Right forelimb (tissue), 1 donor: ENCODE results near the gene DXO.
"Not testable (repeated sequence)": the region's sequence is repeated elsewhere in the genome, so short reads cannot be mapped to it uniquely, and the experiment has no call there.

Source experiments
- DNase-seq: peaks from one replicate; pipeline ENCODE4 v3.0.0-alpha.2; 2018

Gene DXO

DNA sequence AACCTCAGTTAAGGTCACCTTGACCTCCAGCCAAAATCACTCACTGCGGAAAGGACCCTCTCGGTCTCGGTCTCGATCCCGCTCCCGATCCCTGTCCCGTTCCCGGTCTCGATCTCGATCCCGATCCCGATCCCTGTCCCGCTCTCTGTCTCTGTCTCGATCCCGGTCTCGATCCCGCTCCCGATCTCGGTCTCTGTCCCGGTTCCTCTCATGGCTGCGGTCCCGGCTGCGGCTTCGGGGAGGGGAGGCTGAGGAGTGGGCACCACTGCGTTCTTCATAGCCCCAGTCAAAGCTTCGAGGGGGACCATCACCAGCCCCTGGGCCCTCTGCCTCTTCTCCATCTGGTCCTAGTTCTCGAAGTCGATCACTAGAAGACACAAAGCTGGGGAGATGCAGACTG, 17.4 kb downstream of the DXO start:
- no peak for DNase-seq

DNA sequence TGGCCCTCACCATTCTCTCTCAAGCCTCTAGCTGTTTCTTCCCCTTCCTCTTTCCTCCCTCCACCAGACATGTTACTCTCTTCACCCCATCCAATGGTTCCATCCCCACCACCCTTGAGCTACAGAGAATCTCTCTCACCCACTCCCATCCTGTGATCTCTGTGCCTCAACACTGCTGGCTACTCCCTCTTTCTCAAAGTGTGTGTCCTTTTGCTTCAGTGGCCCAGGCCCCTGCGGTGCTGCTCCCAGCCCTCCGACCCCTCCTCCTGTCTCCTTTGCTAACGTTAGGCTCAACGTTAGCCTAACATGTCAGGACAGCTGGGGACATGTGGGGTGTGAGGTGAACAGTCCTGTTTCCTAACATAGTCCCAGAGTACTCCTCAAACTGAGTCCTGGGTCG, 19.0 kb downstream of the DXO start:
- DNase-seq: no peak

DNA sequence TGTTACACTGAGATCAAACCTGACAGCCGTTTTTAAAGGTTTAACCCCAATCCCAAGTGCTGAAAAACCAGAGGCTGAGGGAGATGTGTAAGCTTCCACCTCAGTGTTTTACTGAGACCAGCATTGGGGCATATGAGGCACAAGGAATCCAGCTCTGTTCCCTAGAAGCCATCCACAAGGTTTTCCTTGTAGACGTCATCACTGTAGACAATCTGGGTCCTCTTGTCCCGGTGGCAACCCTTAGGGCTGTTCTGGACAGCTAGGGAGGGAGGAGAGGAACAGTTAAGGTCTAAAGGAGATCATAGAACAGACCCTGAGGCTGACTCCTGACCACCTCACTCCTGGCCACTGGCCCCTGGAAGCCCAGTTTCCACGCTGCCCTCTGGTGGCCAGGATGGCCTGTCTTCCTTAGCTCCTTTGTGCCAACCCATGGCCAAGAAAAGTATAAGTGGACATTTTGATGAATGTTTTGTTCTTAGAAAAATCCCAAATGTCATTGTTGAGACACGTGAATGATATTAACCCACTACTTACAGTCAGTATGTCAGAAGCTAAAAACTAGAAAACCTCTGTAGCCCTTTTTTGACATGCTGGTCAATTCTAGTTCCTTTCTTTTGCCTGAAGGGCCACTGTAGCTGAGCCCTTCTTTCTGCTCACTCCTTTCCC, 19.7 kb downstream of the DXO start:
- DNase-seq: no peak

GRCh38 chr6:31949926-31950548, 21.9 kb downstream of the DXO start:
- DNase-seq: no peak

DNA sequence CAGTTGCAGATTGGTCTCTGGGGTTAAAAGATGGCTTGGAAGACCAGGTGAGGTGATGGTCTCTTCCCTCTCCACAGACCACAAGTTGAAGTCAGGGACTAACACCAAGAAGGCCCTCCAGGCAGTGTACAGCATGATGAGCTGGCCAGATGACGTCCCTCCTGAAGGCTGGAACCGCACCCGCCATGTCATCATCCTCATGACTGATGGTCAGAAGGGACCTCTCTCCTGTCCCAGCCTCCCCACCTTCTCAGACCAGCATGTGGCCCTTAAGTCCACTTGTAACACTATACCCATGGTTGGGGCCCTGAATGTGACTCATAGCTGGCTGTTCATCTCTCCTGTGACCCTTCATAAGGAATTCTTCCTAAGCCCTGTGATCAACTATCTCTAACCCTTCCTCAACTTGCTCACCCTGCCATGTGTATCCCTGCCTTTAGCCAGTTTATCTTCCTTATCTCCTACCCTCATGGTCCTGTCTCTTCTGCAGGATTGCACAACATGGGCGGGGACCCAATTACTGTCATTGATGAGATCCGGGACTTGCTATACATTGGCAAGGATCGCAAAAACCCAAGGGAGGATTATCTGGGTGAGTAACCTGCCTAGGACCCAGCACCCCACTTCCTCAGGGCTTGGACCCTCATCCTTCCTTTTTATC, 23.1 kb downstream of the DXO start:
- DNase-seq: no peak

GRCh38 chr6:31948306-31948705, 23.6 kb downstream of the DXO start:
- no peak for DNase-seq

DNA sequence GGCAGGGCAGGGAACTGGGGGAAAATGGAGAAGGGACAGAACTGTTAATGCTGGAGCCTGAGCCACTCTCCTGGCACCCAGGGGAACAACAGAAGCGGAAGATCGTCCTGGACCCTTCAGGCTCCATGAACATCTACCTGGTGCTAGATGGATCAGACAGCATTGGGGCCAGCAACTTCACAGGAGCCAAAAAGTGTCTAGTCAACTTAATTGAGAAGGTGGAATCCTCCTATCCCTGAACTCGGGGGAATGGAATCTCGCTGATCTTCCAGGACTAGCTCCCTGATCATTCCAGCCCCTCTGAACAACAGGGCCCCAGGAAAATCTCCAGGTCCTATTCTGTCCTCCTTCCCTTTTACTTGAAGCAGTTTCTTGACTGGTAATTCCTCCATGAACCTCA, 24.1 kb downstream of the DXO start:
- DNase-seq: no peak

DNA sequence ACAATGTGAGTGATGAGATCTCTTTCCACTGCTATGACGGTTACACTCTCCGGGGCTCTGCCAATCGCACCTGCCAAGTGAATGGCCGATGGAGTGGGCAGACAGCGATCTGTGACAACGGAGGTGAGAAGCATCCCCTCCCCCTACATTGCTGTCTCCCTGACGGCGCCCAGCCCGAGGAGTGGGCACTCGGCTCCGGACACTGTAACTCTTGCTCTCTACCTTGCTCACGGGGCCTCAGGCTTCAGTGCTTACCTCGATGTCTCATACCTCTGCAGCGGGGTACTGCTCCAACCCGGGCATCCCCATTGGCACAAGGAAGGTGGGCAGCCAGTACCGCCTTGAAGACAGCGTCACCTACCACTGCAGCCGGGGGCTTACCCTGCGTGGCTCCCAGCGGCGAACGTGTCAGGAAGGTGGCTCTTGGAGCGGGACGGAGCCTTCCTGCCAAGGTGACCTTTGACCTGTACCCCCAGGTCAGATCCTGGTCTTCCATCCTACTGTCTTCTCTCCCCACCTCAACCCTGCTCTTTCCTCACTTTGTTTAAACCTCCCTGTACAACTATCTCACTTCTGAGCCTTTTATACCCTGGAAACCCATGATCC, 24.8 kb downstream of the DXO start:
- no peak for DNase-seq

DNA sequence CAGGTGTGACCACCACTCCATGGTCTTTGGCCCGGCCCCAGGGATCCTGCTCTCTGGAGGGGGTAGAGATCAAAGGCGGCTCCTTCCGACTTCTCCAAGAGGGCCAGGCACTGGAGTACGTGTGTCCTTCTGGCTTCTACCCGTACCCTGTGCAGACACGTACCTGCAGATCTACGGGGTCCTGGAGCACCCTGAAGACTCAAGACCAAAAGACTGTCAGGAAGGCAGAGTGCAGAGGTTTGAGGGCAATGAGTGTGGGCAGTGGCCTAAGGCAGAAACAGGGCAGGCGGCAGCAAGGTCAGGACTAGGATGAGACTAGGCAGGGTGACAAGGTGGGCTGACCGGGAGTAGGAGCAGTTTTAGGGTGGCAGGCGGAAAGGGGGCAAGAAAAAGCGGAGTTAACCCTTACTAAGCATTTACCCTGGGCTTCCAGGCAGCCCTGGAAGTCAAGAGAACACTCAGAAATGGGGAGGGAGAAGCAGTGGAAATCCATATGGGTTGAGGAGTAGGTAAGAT, 25.5 kb downstream of the DXO start:
- DNase-seq: no peak

DNA sequence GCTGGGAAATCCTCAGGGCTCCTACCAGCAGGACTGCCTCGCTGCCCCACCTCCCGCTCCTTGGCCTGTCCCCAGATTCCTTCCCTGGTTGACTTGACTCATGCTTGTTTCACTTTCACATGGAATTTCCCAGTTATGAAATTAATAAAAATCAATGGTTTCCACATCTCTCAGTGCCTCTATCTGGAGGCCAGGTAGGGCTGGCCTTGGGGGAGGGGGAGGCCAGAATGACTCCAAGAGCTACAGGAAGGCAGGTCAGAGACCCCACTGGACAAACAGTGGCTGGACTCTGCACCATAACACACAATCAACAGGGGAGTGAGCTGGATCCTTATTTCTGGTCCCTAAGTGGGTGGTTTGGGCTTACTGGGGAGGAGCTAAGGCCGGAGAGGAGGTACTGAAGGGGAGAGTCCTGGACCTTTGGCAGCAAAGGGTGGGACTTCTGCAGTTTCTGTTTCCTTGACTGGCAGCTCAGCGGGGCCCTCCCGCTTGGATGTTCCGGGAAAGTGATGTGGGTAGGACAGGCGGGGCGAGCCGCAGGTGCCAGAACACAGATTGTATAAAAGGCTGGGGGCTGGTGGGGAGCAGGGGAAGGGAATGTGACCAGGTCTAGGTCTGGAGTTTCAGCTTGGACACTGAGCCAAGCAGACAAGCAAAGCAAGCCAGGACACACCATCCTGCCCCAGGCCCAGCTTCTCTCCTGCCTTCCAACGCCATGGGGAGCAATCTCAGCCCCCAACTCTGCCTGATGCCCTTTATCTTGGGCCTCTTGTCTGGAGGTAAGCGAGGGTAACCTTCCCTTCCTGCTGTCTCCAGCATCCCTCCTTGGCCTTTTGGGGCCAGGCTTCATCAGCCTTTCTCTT, 26.2 kb downstream of the DXO start, which contains the start of gene CFB:
CFB (plus strand) TSS at position 589 of the 863 bp plus-strand sequence; CDS start at position 716, 127 bp downstream.
- DNase-seq: peak; percentile 60

GRCh38 chr6:31945154-31945506, 26.8 kb downstream of the DXO start:
- no peak for DNase-seq

DNA sequence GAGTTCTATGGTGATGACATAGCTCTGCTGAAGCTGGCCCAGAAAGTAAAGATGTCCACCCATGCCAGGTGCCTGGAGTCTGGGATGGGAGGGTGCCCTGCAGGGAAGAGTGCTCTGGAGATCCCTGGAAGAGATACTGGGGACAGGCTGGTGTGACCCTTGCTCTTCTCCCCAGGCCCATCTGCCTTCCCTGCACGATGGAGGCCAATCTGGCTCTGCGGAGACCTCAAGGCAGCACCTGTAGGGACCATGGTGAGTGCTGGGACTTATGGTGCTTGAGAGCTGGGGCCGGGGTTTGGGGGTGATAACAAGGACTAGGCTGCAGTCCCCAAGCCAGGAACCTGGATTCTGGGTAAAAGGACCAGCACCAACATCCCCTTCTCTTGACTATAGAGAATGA, 28.2 kb downstream of the DXO start:
- no peak for DNase-seq

DNA sequence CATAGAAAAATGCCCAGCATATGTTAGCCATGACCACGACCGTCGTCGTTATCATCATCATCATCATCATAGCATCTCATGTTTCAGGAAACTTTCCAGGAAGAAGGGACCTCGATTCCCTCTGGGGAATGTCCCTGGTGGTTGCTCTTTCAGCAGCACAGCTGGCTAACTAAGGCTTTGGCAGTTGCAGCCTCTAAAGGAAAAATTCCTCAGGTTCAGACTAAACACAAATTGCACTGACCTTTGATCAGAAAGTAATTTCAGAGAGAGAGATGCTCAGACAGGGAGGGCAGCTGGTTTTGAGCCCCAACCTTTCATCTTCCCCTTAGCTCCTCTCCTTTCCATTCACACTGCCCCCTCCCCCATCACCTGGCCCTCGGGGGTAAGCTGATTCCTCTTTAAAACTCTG, 31.7 kb downstream of the DXO start:
- DNase-seq: no peak

DNA sequence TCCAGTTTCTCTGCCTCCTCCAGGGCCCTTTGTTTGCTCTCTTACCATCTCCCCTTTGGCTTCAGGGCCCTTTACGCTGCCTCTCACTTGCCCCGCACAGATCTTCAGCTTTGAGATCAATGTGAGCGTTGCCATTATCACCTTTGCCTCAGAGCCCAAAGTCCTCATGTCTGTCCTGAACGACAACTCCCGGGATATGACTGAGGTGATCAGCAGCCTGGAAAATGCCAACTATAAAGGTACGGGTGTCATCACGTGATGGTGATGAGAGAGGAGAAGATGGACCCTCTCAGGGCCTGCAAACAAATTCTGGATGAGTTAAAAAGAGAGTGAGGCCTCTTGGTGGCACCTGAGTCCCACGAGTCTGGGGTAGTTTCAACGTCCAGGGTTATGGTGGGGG, 36.1 kb downstream of the DXO start:
- DNase-seq: no peak

GRCh38 chr6:31935021-31935420, 36.9 kb downstream of the DXO start:
- no peak for DNase-seq

GRCh38 chr6:31933537-31933936, 38.4 kb downstream of the DXO start:
- DNase-seq: no peak

DNA sequence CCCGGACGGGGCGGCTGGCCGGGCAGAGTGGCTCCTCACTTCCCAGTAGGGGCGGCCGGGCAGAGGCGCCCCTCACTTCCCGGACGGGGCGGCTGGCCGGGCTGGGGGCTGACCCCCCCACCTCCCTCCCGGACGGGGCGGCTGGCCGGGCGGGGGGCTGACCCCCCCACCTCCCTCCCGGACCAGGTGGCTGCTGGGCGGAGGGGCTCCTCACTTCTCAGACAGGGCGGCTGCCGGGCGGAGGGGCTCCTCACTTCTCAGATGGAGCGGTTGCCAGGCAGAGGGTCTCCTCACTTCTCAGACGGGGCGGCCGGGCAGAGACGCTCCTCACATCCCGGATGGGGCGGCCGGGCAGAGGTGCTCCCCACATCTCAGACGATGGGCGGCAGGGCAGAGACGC, 39.8 kb downstream of the DXO start:
- DNase-seq: not testable (repeated sequence)

DNA sequence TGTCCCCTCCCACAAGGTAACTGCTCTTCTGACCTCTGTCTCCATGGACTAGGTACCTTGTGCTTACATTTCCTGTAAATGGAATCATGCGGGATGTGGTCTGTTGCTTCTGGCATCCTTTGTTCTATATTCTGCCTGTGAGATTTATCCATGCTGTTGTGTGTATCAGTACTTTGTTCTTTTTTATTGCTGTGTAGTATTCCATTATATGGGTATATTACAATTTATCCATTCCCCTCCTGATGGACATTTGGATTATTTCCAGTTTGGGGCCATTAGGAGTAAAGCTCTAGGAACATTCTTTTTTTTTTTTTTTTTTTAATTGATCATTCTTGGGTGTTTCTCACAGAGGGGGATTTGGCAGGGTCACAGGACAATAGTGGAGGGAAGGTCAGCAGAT, 41.0 kb downstream of the DXO start:
- DNase-seq: no peak

- no peak for DNase-seq
Observed at GRCh38 chr6:31928672-31928939, 43.3 kb downstream of the DXO start.

GRCh38 chr6:31927863-31928671, 43.9 kb downstream of the DXO start:
- DNase-seq: no peak

GRCh38 chr6:31927242-31927862, 44.6 kb downstream of the DXO start, which contains the start of gene C2:
C2 (plus strand) TSS chr6:31927717; CDS start chr6:31927753, 36 bp downstream.
- no peak for DNase-seq

GRCh38 chr6:31922942-31923341, 49.0 kb downstream of the DXO start:
- no peak for DNase-seq
